NOMO-1 treated with DMSO at 0.1 percent for 48 hours (cell line): ENCODE results near the gene NWD2.

Experiments used
- DNase-seq: peaks from one replicate; lab custom pipeline; 2025; ENCODE audit not compliant: unreplicated experiment; lab: John Stamatoyannopoulos, UW

Gene NWD2

DNA sequence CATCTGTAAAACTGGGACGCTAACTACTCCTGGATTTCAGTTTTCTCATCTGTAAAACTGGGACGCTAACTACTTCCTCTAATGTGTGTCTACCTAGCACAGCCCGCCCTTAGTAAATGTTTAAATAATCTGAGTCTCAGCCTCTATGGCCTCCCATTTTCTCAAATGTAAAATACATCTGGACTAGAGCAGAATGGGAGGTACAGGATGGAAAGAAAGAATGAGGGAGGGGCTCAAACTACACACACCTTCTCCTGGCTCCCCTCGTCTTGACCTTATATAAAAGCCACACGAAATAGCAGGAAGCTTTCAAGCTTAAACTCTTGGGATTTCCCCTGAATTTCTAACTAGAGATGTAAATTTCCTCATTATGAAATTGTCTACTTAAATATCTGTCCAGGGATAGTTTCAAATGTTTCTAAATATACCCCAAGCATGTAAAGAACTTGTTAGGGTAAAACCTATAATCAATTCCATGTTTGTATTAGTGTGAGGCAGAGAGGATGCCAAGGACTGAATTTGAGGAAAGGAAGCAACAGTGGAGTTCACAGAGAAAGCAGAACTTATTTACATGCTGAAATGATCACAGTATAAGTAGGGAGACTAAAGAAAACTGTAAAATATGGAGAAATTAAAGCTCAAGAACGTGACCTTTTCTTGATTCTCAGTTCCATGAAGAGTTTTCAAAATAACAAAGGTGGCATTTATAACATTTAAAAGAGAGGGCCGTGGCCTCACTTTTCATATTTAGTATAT lies 220.0 kb downstream of the NWD2 start:
- no peak for DNase-seq

DNA sequence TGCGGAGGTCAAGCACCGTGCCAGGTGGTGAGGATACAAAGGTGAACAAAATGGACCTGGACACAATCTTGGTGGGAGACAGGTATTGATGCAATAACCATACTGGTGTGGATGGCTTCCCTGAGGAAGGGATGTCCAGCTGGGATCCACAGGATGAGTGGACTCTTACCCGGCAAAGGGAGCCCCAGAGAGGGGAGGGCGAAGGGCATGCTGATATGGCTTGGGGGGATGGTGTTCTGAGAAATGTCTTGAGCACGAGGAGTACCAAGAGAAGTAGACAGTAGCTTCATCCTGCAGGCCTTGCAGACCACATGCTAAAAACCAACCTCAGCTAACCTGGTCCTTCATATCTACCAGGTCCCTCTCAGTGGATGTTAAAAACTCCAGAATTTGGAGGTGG lies 220.8 kb downstream of the NWD2 start:
- DNase-seq = no peak

- DNase-seq = no peak
Observed at GRCh38 chr4:37465845-37466244, 221.3 kb downstream of the NWD2 start.

DNA sequence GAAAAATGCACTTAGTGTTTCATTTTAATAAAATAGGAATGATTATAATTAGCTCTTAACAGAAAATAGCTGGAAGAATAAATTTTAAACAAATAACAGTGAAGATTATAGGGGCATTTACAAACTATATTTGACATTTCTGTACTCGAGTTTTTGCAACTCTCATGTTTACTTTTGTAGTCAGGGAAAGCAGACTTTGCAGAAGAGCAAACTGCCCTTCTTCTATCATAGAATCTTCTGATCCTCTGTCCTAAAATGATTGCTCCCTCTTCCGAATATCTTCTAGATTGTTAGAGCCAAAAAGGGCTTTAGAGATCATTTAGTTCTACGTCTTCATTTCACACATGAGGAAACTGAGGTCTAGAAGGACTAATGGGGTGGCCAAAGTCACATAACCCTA lies 222.7 kb downstream of the NWD2 start:
- no peak for DNase-seq

DNA sequence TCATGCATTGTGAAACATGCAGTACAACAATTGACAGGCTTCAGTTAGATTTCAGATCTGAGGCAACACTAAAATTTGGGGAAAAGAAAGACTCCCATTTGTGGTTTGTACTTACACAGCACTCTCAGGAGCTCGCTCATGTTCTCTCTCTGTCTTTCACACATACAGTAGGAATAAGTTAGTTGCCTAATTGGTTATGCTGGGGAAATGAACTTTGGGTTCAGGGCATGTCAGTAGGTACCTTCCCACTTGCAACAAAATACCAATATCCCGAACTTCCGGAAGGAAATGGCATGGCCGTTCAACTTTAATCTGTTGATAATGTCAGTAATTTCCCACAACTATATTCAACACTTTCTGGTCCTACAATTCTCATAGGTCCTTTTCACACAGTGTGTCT lies 223.3 kb downstream of the NWD2 start:
- no peak for DNase-seq

DNA sequence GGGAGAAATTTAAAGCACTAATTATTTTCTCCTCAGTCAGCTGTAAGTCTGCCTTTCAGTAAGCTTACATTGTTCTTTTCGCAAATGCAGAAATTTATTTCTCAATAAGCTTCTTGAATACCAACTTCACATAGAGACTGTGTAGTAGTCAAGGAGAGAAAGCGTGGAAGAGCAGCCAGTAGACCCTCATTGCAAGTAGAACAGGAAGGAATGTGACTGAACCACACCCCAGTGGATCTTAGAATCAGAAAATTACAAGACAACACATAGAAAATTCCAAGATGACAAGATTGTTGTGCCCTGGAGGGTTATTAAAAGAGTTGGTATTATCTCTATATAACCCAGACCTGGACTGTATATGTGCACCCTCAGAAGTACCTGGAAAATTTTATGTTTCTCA lies 224.7 kb downstream of the NWD2 start:
- DNase-seq = no peak

DNA sequence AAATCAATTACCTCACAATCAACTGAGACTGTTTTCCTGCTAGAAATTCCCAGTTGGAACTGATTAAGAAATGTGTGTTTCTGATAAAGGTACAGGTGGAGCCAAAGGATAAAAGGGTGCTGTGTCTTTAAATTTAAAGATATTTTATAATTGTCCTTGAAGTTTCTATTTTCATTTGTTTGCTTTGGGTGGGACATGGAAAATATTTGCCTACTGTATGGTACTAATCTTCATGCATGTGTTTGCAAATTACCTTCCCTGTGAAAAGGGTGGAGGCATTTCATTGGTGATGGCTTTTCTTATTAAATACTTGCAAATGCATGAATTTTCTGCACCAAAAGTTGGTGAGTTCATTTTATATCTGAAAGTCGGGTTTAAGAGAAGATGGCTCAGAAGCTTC lies 225.7 kb downstream of the NWD2 start:
- DNase-seq = no peak

DNA sequence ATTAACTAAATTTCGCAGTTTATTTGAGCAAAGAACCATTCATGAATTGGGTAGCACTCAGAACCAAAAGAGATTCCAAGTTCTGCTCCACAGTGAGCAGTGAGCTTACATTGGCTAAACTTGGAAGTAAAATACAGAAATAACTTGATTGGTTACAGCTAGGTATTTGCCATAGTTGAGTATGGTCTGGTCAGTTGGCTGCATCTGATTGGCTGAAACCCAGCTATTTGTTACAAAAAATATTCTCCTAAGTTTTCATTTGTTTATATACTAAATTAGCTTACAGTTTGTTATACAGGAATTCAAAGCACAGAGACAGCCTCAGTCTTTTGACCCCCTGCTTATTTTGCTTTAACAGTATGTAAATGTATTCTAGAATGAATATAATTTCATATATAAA lies 226.6 kb downstream of the NWD2 start:
- no peak for DNase-seq

- peak; percentile 1 for DNase-seq
Observed at GRCh38 chr4:37471971-37472370, 227.4 kb downstream of the NWD2 start.

DNA sequence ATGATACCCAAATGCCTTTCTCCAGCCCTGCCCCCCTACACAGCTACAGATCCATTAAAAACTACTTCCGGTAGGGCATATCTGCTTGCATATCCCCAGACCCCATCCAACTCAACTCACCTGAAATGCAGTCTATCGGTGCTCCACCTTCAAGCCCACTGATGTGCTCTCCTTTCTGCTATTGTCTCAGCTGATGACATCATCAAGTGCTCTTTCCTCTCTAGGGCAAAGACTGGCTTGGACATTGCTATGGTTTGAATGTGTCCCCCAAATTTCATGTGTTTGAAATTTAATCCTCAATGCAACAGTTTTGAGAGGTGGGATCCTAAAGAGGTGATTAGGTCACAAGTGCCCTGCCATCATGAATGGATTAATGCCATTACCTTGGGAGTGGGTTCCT lies 229.3 kb downstream of the NWD2 start:
- no peak for DNase-seq

GRCh38 chr4:37475087-37475486 lies 230.5 kb downstream of the NWD2 start:
- DNase-seq = no peak

DNA sequence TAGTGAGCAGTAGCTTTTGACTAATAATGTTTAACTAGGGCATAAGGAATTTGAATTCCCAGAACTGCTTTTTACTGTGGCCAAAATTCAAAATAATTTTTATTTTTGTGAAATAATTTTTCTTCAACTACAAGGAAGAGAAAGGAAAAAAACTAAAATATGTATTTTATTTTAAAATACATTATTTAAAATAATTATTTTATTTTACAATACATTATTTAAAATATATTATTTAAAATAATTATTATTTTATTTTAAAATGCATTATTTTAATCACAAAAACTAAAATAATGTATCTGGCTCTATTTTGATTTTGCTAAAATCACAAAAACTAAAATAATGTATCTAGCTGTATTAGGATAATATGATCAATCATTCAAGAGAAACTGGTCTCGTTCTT lies 231.2 kb downstream of the NWD2 start:
- no peak for DNase-seq

GRCh38 chr4:37476256-37476655 lies 231.7 kb downstream of the NWD2 start:
- no peak for DNase-seq

- no peak for DNase-seq
Observed at GRCh38 chr4:37476691-37477090, 232.1 kb downstream of the NWD2 start.

GRCh38 chr4:37477126-37477525 lies 232.6 kb downstream of the NWD2 start:
- DNase-seq = peak; percentile 12

DNA sequence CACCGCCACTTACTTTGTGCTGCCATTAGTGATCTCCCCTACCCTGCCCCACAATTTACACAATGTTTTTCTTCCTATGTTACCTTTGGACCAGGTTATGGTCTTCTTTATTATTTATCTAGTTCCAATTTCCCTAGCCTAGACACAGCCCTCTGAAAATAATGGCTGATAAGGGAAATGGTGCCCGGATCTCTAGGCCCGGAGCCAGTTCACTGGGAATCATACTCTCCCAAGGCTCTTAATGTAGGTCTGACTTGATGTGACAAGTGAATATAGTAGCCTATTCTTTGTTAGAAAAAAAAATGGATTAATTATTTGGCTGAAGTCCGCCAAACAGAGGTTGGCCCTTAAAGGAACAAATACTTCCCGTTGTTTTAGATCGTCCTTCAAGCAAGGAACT lies 233.6 kb downstream of the NWD2 start:
- no peak for DNase-seq

DNA sequence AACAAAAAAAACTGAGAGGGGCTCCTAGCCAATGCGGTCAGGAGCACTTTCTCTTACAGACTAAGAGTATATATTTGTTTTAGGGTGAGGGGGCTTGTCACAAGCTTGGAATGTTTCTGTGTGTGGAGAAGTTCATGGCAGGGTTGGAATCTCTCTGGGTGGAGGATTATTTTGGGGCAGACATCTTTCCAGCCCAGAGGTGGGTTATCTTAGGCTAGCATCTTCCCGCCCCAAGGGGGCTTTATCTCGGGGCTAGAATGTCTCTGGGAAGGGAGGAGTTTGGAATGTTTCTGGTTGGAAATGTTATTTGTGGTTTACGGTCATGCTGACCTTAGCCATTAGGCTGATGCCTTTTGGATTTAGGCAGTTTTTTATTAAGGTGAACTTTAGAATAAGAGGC lies 236.0 kb downstream of the NWD2 start:
- DNase-seq = no peak

DNA sequence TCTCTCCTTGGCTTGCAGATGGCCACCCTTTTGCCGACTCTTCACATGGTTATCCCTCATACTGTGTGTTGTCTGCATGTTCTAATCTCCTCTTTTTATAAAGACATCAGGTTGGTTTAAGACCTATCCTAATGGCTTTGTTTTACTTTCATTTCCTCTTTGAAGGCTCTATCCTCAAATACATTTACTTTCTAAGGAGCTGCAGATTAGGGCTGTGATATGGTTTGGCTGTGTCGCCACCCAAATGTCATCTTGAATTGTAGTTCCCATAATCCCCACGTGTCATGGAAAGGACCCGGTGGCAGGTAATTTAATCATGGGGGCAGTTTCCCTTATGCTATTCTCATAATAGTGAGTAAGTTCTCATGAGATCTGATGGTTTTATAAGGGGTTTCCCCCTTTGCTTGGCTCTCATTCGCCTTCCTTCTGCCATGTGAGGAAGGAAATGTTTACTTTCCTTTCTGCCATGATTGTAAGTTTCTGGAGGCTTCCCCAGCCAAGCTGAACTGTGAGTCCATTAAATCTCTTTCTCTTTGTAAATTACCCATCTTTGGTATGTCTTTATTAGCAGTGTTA lies 237.1 kb downstream of the NWD2 start:
- peak; percentile 72 for DNase-seq

DNA sequence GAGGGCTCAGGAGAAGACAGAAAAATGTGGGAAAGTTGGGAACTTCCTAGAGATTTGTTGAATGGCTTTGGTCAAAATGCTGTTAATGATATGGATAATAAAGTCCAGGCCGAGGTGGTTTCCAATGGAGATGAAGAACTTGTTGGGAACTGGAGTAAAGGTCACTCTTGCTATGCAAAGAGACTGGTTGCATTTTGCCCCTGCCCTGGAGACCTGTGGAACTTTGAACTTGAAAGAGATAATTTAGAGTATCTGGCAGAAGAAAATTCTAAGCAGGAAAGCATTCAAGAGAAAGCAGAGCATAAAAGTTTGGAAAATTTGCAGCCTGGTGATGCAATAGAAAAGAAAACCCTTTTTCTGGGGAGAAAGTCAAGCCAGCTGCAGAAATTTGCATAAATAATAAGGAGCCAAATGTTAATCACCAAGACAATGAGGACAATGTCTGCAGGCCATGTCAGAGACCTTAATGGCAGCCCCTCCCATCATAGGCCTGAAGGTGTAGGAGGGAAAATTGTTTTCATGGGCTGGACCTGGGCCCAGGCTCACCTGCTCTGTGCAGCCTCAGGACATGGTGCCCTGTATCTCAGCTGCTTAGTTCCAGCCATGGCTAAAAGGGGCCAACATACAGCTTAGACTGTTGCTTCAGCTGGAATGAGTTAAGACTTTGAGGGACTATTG lies 237.8 kb downstream of the NWD2 start:
- no peak for DNase-seq

GRCh38 chr4:37483610-37484009 lies 239.1 kb downstream of the NWD2 start:
- DNase-seq = no peak

- DNase-seq = no peak
Observed at GRCh38 chr4:37486166-37486565, 241.6 kb downstream of the NWD2 start.

DNA sequence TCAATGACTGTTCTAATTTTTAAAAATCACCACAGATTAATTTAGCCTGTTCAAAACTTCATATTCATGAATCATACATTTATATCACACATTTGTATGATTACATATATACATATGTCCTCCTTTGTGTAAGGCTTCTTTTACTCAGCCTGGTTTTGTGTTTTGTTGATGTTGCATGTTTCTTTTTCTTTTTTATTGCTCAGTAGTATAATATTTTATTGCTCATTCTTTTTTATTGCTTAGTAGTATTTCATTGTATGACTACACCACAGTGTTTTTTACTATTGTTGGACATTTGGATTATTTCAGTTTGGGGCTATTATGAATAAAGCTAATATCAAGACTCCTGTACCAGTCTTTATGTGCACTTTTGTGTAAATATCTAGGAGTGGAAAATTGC lies 243.1 kb downstream of the NWD2 start:
- DNase-seq = no peak

DNA sequence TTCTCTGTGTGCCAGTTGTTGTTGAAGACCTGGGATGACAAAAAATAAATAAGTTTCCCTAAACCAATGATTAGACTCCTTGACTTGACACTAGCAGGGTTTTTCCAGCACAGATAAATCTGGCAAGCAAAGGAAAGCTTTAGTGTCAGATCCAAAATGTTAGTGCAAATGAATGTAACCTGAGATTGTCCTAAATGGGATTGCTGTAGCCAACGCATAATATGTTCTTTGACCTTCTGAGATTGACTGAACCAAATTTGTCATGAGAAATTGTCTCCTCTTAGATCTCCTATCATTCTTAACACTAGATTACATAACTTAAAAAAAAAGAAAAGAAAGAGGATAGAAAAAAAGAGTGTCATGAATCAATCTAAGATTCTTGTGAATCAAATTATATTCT lies 245.2 kb downstream of the NWD2 start:
- DNase-seq = no peak
